ENCODE data around the gene UTS2R. TPM values are rescaled to one million over a fixed set of nuclear protein-coding genes. Genes with fewer than 3 reads are reported as not detected.
"Not testable (repeated sequence)": the region's sequence is repeated elsewhere in the genome, so short reads cannot be mapped to it uniquely, and the experiment has no call there.

UTS2R gene
- total RNA-seq, 1 experiment from 2014 or later = 8.3 TPM

- Histone ChIP-seq H3K9me3 (replicated peaks) (no peaks in the 10 kb centered on the region), H3K27me3 (0 out of 2 replicates have a peak, but pooled peaks cover 5% of the 10 kb centered on the region), H3K4me3 (no peak overlapping the region), H3K27ac (no peak overlapping the region), H3K4me1 (peaks cover 15% of the 10 kb centered on the region), H3K36me3 (no peaks in the 10 kb centered on the region)
- no peak for DNase-seq
Observed at GRCh38 chr17:82345151-82345976, 26.2 kb upstream of the UTS2R start.

GRCh38 chr17:82346342-82347300 is 24.9 kb upstream of the UTS2R start:
- Histone ChIP-seq H3K27ac (no peak overlapping the region), H3K27me3 (0 out of 2 replicates have a peak, but pooled peaks cover 5% of the 10 kb centered on the region), H3K4me1 (peaks cover 21% of the 10 kb centered on the region), H3K9me3 (replicated peaks) (no peaks in the 10 kb centered on the region), H3K36me3 (no peaks in the 10 kb centered on the region), H3K4me3 (no peak overlapping the region)
- DNase-seq = no peak

- not testable (repeated sequence) for H3K4me3 ChIP-seq; H3K27me3 ChIP-seq; DNase-seq; H3K36me3 ChIP-seq; H3K9me3 ChIP-seq (replicated peaks); H3K27ac ChIP-seq
- H3K4me1 ChIP-seq = peaks cover 11% of the 10 kb centered on the region; the same call in 1 of the 2 replicates
Observed at GRCh38 chr17:82347994-82348393, 23.6 kb upstream of the UTS2R start.

- Histone ChIP-seq H3K4me3 (no peak overlapping the region), H3K27me3 (0 out of 2 replicates have a peak, but pooled peaks cover 5% of the 10 kb centered on the region), H3K4me1 (peaks cover 6% of the 10 kb centered on the region; the same call in 1 of the 2 replicates), H3K9me3 (replicated peaks) (no peaks in the 10 kb centered on the region), H3K27ac (no peak overlapping the region), H3K36me3 (no peaks in the 10 kb centered on the region)
- no peak for DNase-seq
Observed at GRCh38 chr17:82348434-82348833, 23.1 kb upstream of the UTS2R start.

GRCh38 chr17:82348866-82349265 is 22.7 kb upstream of the UTS2R start:
- Histone ChIP-seq H3K27me3 (0 out of 2 replicates have a peak, but pooled peaks cover 5% of the 10 kb centered on the region), H3K27ac (no peak overlapping the region), H3K4me1 (peaks cover 6% of the 10 kb centered on the region; the same call in 1 of the 2 replicates), H3K9me3 (replicated peaks) (no peaks in the 10 kb centered on the region), H3K36me3 (no peaks in the 10 kb centered on the region), H3K4me3 (no peak overlapping the region)
- no peak for DNase-seq

GRCh38 chr17:82349287-82349701 is 22.3 kb upstream of the UTS2R start:
- Histone ChIP-seq H3K27me3 (0 out of 2 replicates have a peak, but pooled peaks cover 5% of the 10 kb centered on the region), H3K4me1 (peaks cover 6% of the 10 kb centered on the region; the same call in 1 of the 2 replicates), H3K4me3 (no peak overlapping the region), H3K27ac (no peak overlapping the region), H3K36me3 (no peaks in the 10 kb centered on the region), H3K9me3 (replicated peaks) (no peaks in the 10 kb centered on the region)
- DNase-seq = no peak

- H3K27me3 ChIP-seq = 0 out of 2 replicates have a peak, but pooled peaks cover 5% of the 10 kb centered on the region
- H3K9me3 ChIP-seq (replicated peaks) = no peaks in the 10 kb centered on the region
- no peak overlapping the region for H3K4me3 ChIP-seq
- H3K27ac ChIP-seq = no peak overlapping the region
- no peaks in the 10 kb centered on the region for H3K36me3 ChIP-seq
- peak; percentile 83 to 86 for DNase-seq
- H3K4me1 ChIP-seq = peaks cover 6% of the 10 kb centered on the region; the same call in 1 of the 2 replicates
Observed at GRCh38 chr17:82350182-82351030, 21.2 kb upstream of the UTS2R start.

- Histone ChIP-seq H3K9me3 (replicated peaks) (no peaks in the 10 kb centered on the region), H3K27me3 (0 out of 2 replicates have a peak, but pooled peaks cover 5% of the 10 kb centered on the region), H3K27ac (no peak overlapping the region), H3K36me3 (no peaks in the 10 kb centered on the region), H3K4me3 (no peak overlapping the region), H3K4me1 (peaks cover 15% of the 10 kb centered on the region)
- peak; percentile 47 to 49 for DNase-seq
Observed at GRCh38 chr17:82351254-82351712, 20.3 kb upstream of the UTS2R start.

GRCh38 chr17:82351713-82352488 is 19.7 kb upstream of the UTS2R start:
- peaks cover 20% of the 10 kb centered on the region for H3K4me1 ChIP-seq

GRCh38 chr17:82353484-82353883 is 18.1 kb upstream of the UTS2R start:
- Histone ChIP-seq H3K27ac (no peak overlapping the region), H3K27me3 (0 out of 2 replicates have a peak, but pooled peaks cover 5% of the 10 kb centered on the region), H3K4me3 (no peak overlapping the region), H3K4me1 (peaks cover 29% of the 10 kb centered on the region), H3K9me3 (replicated peaks) (no peaks in the 10 kb centered on the region), H3K36me3 (no peaks in the 10 kb centered on the region)
- DNase-seq = no peak

More at GRCh38 chr17:82351713-82352488, 19.7 kb upstream of the UTS2R start:
- Histone ChIP-seq H3K27me3 (0 out of 2 replicates have a peak, but pooled peaks cover 5% of the 10 kb centered on the region), H3K4me3 (no peak overlapping the region), H3K27ac (no peak overlapping the region), H3K9me3 (replicated peaks) (no peaks in the 10 kb centered on the region), H3K36me3 (no peaks in the 10 kb centered on the region)
- DNase-seq = peak; percentile 96 to 99

GRCh38 chr17:82354804-82355308 is 16.7 kb upstream of the UTS2R start:
- Histone ChIP-seq H3K27me3 (no peaks in the 10 kb centered on the region), H3K4me1 (peaks cover 33% of the 10 kb centered on the region), H3K36me3 (no peaks in the 10 kb centered on the region), H3K9me3 (replicated peaks) (no peaks in the 10 kb centered on the region), H3K4me3 (no peak overlapping the region), H3K27ac (no peak overlapping the region)
- DNase-seq = no peak

GRCh38 chr17:82355770-82356427 is 15.7 kb upstream of the UTS2R start:
- Histone ChIP-seq H3K27me3 (no peaks in the 10 kb centered on the region), H3K4me1 (peaks cover 33% of the 10 kb centered on the region), H3K9me3 (replicated peaks) (no peaks in the 10 kb centered on the region), H3K4me3 (peak overlapping the region; percentile 34; the same call in 1 of the 2 replicates), H3K27ac (no peak overlapping the region), H3K36me3 (no peaks in the 10 kb centered on the region)
- DNase-seq = no peak
